Left colon (tissue), 2 donors: ENCODE data around the gene RGS7BP. TPM values are rescaled to one million over a fixed set of nuclear protein-coding genes. Genes with fewer than 3 reads are reported as not detected.

Experiments
- total RNA-seq, 2 donors: library from RNA; stranded (reverse); fragmentation: NEBNext Ultra II Directional; extraction: Animal tissue kit (Norgen Biotek cat#: 25700); gene quantifications; one replicate each; pipeline ENCODE4 v1.2.1, GENCODE V29; 2021
- donor health status: DM: no; HTN: no; CAD: no.
- donor health status: DM: yes; HTN: yes; CAD: no.

Gene RGS7BP
- total RNA-seq, 2 donors from 2014 or later, result 0.24 to 0.50 TPM

Other genes starting within 250 kb of the RGS7BP start
- gene SHISAL2B, start 184.5 kb downstream of the RGS7BP start, total RNA-seq, result not detected